OCI-LY3 (cell line): ENCODE measurements around the gene MAX.

Experiments used
- EZH2phosphoT487 ChIP-seq: fragments of 200-600 bp; shearing (Covaris generic); IDR thresholded peaks from 2 replicates; pipeline ENCODE4 v1.6.1; 2018; ENCODE audit warnings: antibody characterized with exemption, mixed run types, low read depth
- TF ChIP-seq, protein P1 (sequence below): fragments of 200-600, 300-600 bp; sonication (generic); IDR thresholded peaks from 2 replicates; pipeline ENCODE4 v1.5.1; 2014; ENCODE audit warnings: antibody characterized with exemption, low read length, low read depth

DNA sequence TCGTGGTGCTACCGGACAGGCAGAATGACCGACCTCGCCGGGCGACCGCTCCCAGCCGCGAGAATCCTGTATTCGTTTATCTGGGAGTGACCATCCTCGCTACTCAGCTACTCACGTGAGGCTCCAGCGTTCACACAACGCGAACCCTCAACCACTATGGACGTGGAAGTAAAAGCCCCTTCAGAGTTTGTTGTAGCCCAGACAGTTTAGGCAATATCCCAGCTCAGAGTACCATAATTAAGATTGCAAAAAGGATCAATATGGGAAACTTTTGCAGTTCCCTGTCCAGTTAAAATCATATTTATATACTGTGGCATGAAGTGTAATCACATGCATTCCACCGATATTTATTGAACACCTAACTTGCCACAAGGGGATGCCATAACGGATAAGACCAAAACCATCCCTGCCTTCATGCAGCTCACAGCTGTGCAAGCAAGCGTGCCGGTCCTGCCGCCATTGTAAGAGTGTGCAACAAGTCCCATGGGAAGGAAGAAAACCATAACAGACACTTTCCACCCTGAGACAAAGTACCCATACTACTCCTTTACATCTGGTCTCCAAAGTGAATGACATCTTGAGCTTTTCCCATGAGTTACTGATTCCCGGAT is 938 bp upstream of the MAX start:
- TF ChIP-seq, protein P1, sequence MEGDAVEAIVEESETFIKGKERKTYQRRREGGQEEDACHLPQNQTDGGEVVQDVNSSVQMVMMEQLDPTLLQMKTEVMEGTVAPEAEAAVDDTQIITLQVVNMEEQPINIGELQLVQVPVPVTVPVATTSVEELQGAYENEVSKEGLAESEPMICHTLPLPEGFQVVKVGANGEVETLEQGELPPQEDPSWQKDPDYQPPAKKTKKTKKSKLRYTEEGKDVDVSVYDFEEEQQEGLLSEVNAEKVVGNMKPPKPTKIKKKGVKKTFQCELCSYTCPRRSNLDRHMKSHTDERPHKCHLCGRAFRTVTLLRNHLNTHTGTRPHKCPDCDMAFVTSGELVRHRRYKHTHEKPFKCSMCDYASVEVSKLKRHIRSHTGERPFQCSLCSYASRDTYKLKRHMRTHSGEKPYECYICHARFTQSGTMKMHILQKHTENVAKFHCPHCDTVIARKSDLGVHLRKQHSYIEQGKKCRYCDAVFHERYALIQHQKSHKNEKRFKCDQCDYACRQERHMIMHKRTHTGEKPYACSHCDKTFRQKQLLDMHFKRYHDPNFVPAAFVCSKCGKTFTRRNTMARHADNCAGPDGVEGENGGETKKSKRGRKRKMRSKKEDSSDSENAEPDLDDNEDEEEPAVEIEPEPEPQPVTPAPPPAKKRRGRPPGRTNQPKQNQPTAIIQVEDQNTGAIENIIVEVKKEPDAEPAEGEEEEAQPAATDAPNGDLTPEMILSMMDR, result peak; percentile 30
- TF ChIP-seq EZH2phosphoT487, result no peak
